AG04449 (cell line): ENCODE results near the gene LRFN2.

ENCODE experiments used
- CTCF ChIA-PET: fragments of 350-600 bp; formaldehyde crosslinking; extraction: SDS; loops from one replicate; lab custom pipeline; 2021; ENCODE audit warnings: antibody characterized with exemption; lab: Yijun Ruan, JAX
- POLR2A ChIA-PET: fragments of 400-600, 350-600 bp; formaldehyde crosslinking; extraction: SDS; loops from one replicate; lab custom pipeline; 2020; ENCODE audit warnings: antibody characterized with exemption, inconsistent platforms; lab: Yijun Ruan, JAX
- DNase-seq: peaks from one replicate; pipeline ENCODE4 v3.0.0-alpha.2; 2010; ENCODE audit warnings: low read depth, low spot score
- H3K4me3 ChIP-seq: 2 replicates; pipeline ENCODE4 v1.5.1; 2011; ENCODE audit warnings: low read depth, mild to moderate bottlenecking, control low read depth, low read length
- CTCF ChIP-seq: IDR thresholded peaks from one replicate; pipeline ENCODE4 v1.5.1; 2011; ENCODE audit warnings: mild to moderate bottlenecking, moderate library complexity, low read length, control low read depth, inconsistent platforms; ENCODE audit not compliant: insufficient read depth; ENCODE audit errors: missing control alignments

LRFN2 gene

GRCh38 chr6:40353197-40353966, 233.8 kb downstream of the LRFN2 start:
- H3K4me3 ChIP-seq = no peak overlapping the region
- no peak for TF ChIP-seq CTCF
- ChIA-PET POLR2A (no interaction called here), CTCF (no interaction called here)
- DNase-seq = no peak

GRCh38 chr6:40352527-40353170, 234.5 kb downstream of the LRFN2 start:
- DNase-seq = no peak
- no peak for TF ChIP-seq CTCF
- no peak overlapping the region for H3K4me3 ChIP-seq
- ChIA-PET POLR2A (no interaction called here), CTCF (no interaction called here)

- H3K4me3 ChIP-seq = no peak overlapping the region
- ChIA-PET CTCF (no interaction called here), POLR2A (no interaction called here)
- DNase-seq = no peak
- no peak for TF ChIP-seq CTCF
These were observed 235.2 kb downstream of the LRFN2 start for GRCh38 chr6:40352006-40352405.

- ChIA-PET POLR2A (no interaction called here), CTCF (no interaction called here)
- no peak for DNase-seq
- TF ChIP-seq CTCF = no peak
- no peak overlapping the region for H3K4me3 ChIP-seq
These were observed 236.4 kb downstream of the LRFN2 start for GRCh38 chr6:40350747-40351217.

- CTCF ChIA-PET = no interaction called here
- DNase-seq = no peak
- TF ChIP-seq CTCF = no peak
- POLR2A ChIA-PET = no interaction called here
- H3K4me3 ChIP-seq = no peak overlapping the region
These were observed 237.0 kb downstream of the LRFN2 start for GRCh38 chr6:40349901-40350746.
